Osteocyte (in vitro differentiated cells): ENCODE results near the gene MANSC4. TPM values are rescaled to one million over a fixed set of nuclear protein-coding genes. Genes with fewer than 3 reads are reported as not detected.

ENCODE experiments used
- DNase-seq: peaks from one replicate; pipeline ENCODE4 v3.0.0; 2021; ENCODE audit warnings: mixed read lengths; ENCODE audit not compliant: unreplicated experiment; ENCODE audit errors: extremely low spot score
- H3K27ac Mint-ChIP-seq: one replicate; pipeline ENCODE4 v1.8.0; 2021; ENCODE audit warnings: mild to moderate bottlenecking, mixed read lengths; ENCODE audit not compliant: unreplicated experiment
- H3K27me3 Mint-ChIP-seq: one replicate; pipeline ENCODE4 v1.8.0; 2021; ENCODE audit warnings: mixed read lengths; ENCODE audit not compliant: unreplicated experiment
- H3K36me3 Mint-ChIP-seq: one replicate; pipeline ENCODE4 v1.8.0; 2021; ENCODE audit warnings: mixed read lengths; ENCODE audit not compliant: unreplicated experiment
- H3K4me1 Mint-ChIP-seq: one replicate; pipeline ENCODE4 v1.8.0; 2021; ENCODE audit warnings: mixed read lengths; ENCODE audit not compliant: unreplicated experiment
- H3K4me3 Mint-ChIP-seq: one replicate; pipeline ENCODE4 v1.8.0; 2021; ENCODE audit warnings: mild to moderate bottlenecking, moderate library complexity, mixed read lengths; ENCODE audit not compliant: unreplicated experiment
- H3K9me3 Mint-ChIP-seq: one replicate; pipeline ENCODE4 v1.8.0; 2021; ENCODE audit warnings: mixed read lengths; ENCODE audit not compliant: unreplicated experiment
- CTCF ChIP-seq: fragments of 200-600 bp; sonication (generic); IDR thresholded peaks from 2 replicates; pipeline ENCODE4 v1.5.0; 2021; ENCODE audit warnings: antibody characterized with exemption, mild to moderate bottlenecking, moderate library complexity
- total RNA-seq: library from RNA; stranded (reverse); gene quantifications from 2 replicates; pipeline ENCODE4 v1.2.1, GENCODE V29; 2021

MANSC4 gene
- total RNA-seq, 1 donor from 2014 or later = not detected

GRCh38 chr12:27814851-27815591, 35.0 kb upstream of the MANSC4 start:
- Mint-ChIP-seq H3K27ac (no peak overlapping the region), H3K4me1 (peaks cover 8% of the 10 kb centered on the region), H3K4me3 (no peak overlapping the region), H3K36me3 (no peaks in the 10 kb centered on the region), H3K27me3 (peaks cover 11% of the 10 kb centered on the region), H3K9me3 (no peaks in the 10 kb centered on the region)
- DNase-seq = no peak
- no peak for TF ChIP-seq CTCF

- DNase-seq = no peak
- TF ChIP-seq CTCF = no peak
- Mint-ChIP-seq H3K27ac (no peak overlapping the region), H3K27me3 (peaks cover 11% of the 10 kb centered on the region), H3K36me3 (no peaks in the 10 kb centered on the region), H3K9me3 (no peaks in the 10 kb centered on the region), H3K4me1 (peaks cover 8% of the 10 kb centered on the region), H3K4me3 (no peak overlapping the region)
Observed at GRCh38 chr12:27814411-27814810, 34.4 kb upstream of the MANSC4 start.

GRCh38 chr12:27812502-27812901, 32.5 kb upstream of the MANSC4 start:
- Mint-ChIP-seq H3K4me3 (no peak overlapping the region), H3K27ac (no peak overlapping the region), H3K36me3 (no peaks in the 10 kb centered on the region), H3K9me3 (no peaks in the 10 kb centered on the region), H3K27me3 (peaks cover 8% of the 10 kb centered on the region), H3K4me1 (peaks cover 8% of the 10 kb centered on the region)
- no peak for TF ChIP-seq CTCF
- DNase-seq = no peak

GRCh38 chr12:27810756-27811155, 30.7 kb upstream of the MANSC4 start:
- Mint-ChIP-seq H3K27ac (no peak overlapping the region), H3K36me3 (no peaks in the 10 kb centered on the region), H3K4me1 (peaks cover 8% of the 10 kb centered on the region), H3K4me3 (no peak overlapping the region), H3K9me3 (no peaks in the 10 kb centered on the region), H3K27me3 (peaks cover 8% of the 10 kb centered on the region)
- no peak for TF ChIP-seq CTCF
- DNase-seq = no peak

GRCh38 chr12:27808841-27809240, 28.8 kb upstream of the MANSC4 start:
- Mint-ChIP-seq H3K27ac (no peak overlapping the region), H3K4me1 (peaks cover 5% of the 10 kb centered on the region), H3K9me3 (no peaks in the 10 kb centered on the region), H3K27me3 (peaks cover 8% of the 10 kb centered on the region), H3K36me3 (no peaks in the 10 kb centered on the region), H3K4me3 (no peak overlapping the region)
- TF ChIP-seq CTCF = no peak
- no peak for DNase-seq
